H1 (cell line): Measurements from ENCODE around the gene SCD. TPM values are rescaled to one million over a fixed set of nuclear protein-coding genes. Genes with fewer than 3 reads are reported as not detected.
A peak's percentile ranks its signal among the peaks of the same experiment; 100 is the strongest.

ENCODE experiments used
- CTCF ChIA-PET: fragments of 300-600 bp; sonication (Branson Sonifier 250); formaldehyde crosslinking; loops from one replicate; lab custom pipeline; 2021; ENCODE audit not compliant: partially characterized antibody; lab: Charles Lee
- POLR2A ChIA-PET: fragments of 300-600 bp; sonication (Branson Sonifier 250); formaldehyde crosslinking; loops from one replicate; lab custom pipeline; 2021; ENCODE audit warnings: inconsistent platforms; ENCODE audit not compliant: partially characterized antibody; lab: Charles Lee
- DNase-seq, 2 experiments: peaks; one replicate each; pipeline versions ENCODE4 v3.0.0 to v3.0.0-alpha.2; 2010 to 2022; ENCODE audit warnings: low spot score in 2 of 2, low read depth in 1 of 2, mixed read lengths in 1 of 2
- FAIRE-seq: peaks from 2 replicates; lab custom pipeline; 2011; peaks lifted over from hg19 to GRCh38; lab: Jason Lieb, UNC
- H2AFZ ChIP-seq: 2 replicates; pipeline ENCODE4 v1.8.1; 2012; ENCODE audit warnings: low read length, inconsistent platforms
- H2AK5ac ChIP-seq: 2 replicates; pipeline ENCODE4 v1.6.1; 2013; ENCODE audit warnings: low read depth, low read length
- H2BK120ac ChIP-seq: replicated peaks from 2 replicates; pipeline ENCODE3; 2013; ENCODE audit warnings: low read depth, low read length, inconsistent platforms
- H2BK12ac ChIP-seq: 2 replicates; pipeline ENCODE4 v1.6.1; 2013; ENCODE audit warnings: low read depth, low read length
- H2BK15ac ChIP-seq: 2 replicates; pipeline ENCODE4 v1.6.1; 2013; ENCODE audit warnings: low read length
- H2BK20ac ChIP-seq: 2 replicates; pipeline ENCODE4 v1.6.1; 2013; ENCODE audit warnings: low read length
- H2BK5ac ChIP-seq: 2 replicates; pipeline ENCODE4 v1.6.1; 2013; ENCODE audit warnings: low read depth, low read length
- H3K14ac ChIP-seq: 2 replicates; pipeline ENCODE4 v1.6.1; 2013; ENCODE audit warnings: inconsistent platforms; ENCODE audit not compliant: insufficient read length
- H3K18ac ChIP-seq: 2 replicates; pipeline ENCODE4 v1.6.1; 2013; ENCODE audit warnings: low read length; ENCODE audit errors: extremely low read depth
- H3K23ac ChIP-seq: 2 replicates; pipeline ENCODE4 v1.6.1; 2013; ENCODE audit warnings: inconsistent platforms; ENCODE audit not compliant: insufficient read length
- H3K23me2 ChIP-seq: 2 replicates; pipeline ENCODE4 v1.6.1; 2013; ENCODE audit warnings: low read depth, low read length
- H3K27ac ChIP-seq: 2 replicates; pipeline ENCODE4 v1.6.1; 2011; ENCODE audit warnings: low read depth, low read length, inconsistent platforms
- H3K27me3 ChIP-seq, 4 experiments: replicated peaks in 1 of 4; 1 replicate in 1 of 4; 2 replicates in 3 of 4; pipeline versions ENCODE4 v1.6.1 to v1.8.1; 2011 to 2013; ENCODE audit warnings: low read length in 3 of 4, mild to moderate bottlenecking in 3 of 4, inconsistent platforms in 2 of 4, mixed read lengths in 2 of 4, moderate library complexity in 1 of 4; ENCODE audit not compliant: control insufficient read depth in 3 of 4, insufficient read depth in 3 of 4; ENCODE audit errors: extremely low read depth in 1 of 4
- H3K36me3 ChIP-seq, 4 experiments: 2 replicates each; pipeline versions ENCODE4 v1.6.1 to v1.8.1; 2011 to 2013; ENCODE audit warnings: mild to moderate bottlenecking in 4 of 4, low read length in 3 of 4, moderate library complexity in 2 of 4, control low read depth in 1 of 4, inconsistent platforms in 1 of 4; ENCODE audit not compliant: insufficient read depth in 4 of 4, control insufficient read depth in 2 of 4
- H3K4ac ChIP-seq: replicated peaks from 2 replicates; pipeline ENCODE3; 2013; ENCODE audit warnings: low read length, low read depth, mixed read lengths, inconsistent platforms; ENCODE audit not compliant: insufficient read length
- H3K4me1 ChIP-seq, 4 experiments: replicated peaks in 1 of 4; 1 replicate in 1 of 4; 2 replicates in 3 of 4; pipeline versions ENCODE4 v1.6.1 to v1.8.1; 2011 to 2013; ENCODE audit warnings: low read length in 3 of 4, inconsistent platforms in 2 of 4, mixed read lengths in 1 of 4; ENCODE audit not compliant: insufficient read depth in 4 of 4, control insufficient read depth in 3 of 4
- H3K4me2 ChIP-seq, 2 experiments: 2 replicates each; pipeline versions ENCODE4 v1.6.1 to v1.8.1; 2011 to 2013; ENCODE audit warnings: low read depth in 2 of 2, low read length in 2 of 2, control low read depth in 1 of 2, inconsistent platforms in 1 of 2, mild to moderate bottlenecking in 1 of 2; ENCODE audit not compliant: insufficient read depth in 1 of 2
- H3K4me3 ChIP-seq, 4 experiments: fragments of 200-600, 300-600 bp in 1 of 4; sonication (generic), shearing (Covaris generic), sonication (Bioruptor Twin) in 1 of 4; 2 replicates each; pipeline versions ENCODE4 v1.5.1 to v1.8.1; 2011 to 2016; ENCODE audit warnings: low read length in 4 of 4, low read depth in 3 of 4, control low read depth in 2 of 4, inconsistent platforms in 2 of 4, mild to moderate bottlenecking in 2 of 4, mixed read lengths in 1 of 4, moderate library complexity in 1 of 4; ENCODE audit not compliant: insufficient read depth in 2 of 4; ENCODE audit errors: extremely low read depth in 1 of 4
- H3K56ac ChIP-seq: replicated peaks from 2 replicates; pipeline ENCODE3; 2013; ENCODE audit warnings: low read depth, mild to moderate bottlenecking, mixed read lengths, low read length, inconsistent platforms; ENCODE audit not compliant: insufficient read length
- H3K79me1 ChIP-seq: 2 replicates; pipeline ENCODE4 v1.6.1; 2013; ENCODE audit warnings: low read depth, low read length, control low read depth
- H3K79me2 ChIP-seq, 2 experiments: 2 replicates each; pipeline versions ENCODE4 v1.6.1 to v1.8.1; 2012 to 2013; ENCODE audit warnings: low read length in 2 of 2, mild to moderate bottlenecking in 2 of 2, inconsistent platforms in 1 of 2; ENCODE audit not compliant: insufficient read depth in 2 of 2, control insufficient read depth in 1 of 2
- H3K9ac ChIP-seq, 4 experiments: replicated peaks in 1 of 4; 1 replicate in 1 of 4; 2 replicates in 3 of 4; pipeline versions ENCODE4 v1.6.1 to v1.8.1; 2011 to 2013; ENCODE audit warnings: low read depth in 3 of 4, low read length in 3 of 4, control low read depth in 2 of 4, mild to moderate bottlenecking in 2 of 4, moderate library complexity in 2 of 4, inconsistent platforms in 1 of 4; ENCODE audit errors: extremely low read depth in 1 of 4
- H3K9me3 ChIP-seq, 2 experiments: 2 replicates each; pipeline versions ENCODE4 v1.6.1 to v1.8.1; 2012 to 2013; ENCODE audit warnings: mild to moderate bottlenecking in 2 of 2, moderate library complexity in 2 of 2, control low read depth in 1 of 2, inconsistent platforms in 1 of 2, low read depth in 1 of 2, low read length in 1 of 2, mixed read lengths in 1 of 2; ENCODE audit not compliant: insufficient read depth in 2 of 2
- H4K20me1 ChIP-seq, 2 experiments: replicated peaks in 1 of 2; 2 replicates each; pipeline versions ENCODE3 to v1.8.1; 2011 to 2013; ENCODE audit warnings: inconsistent platforms in 2 of 2, low read length in 2 of 2, mild to moderate bottlenecking in 1 of 2; ENCODE audit not compliant: insufficient read depth in 2 of 2, control insufficient read depth in 1 of 2
- H4K5ac ChIP-seq: 2 replicates; pipeline ENCODE4 v1.6.1; 2013; ENCODE audit warnings: low read length, low read depth, mixed read lengths, inconsistent platforms; ENCODE audit not compliant: insufficient read length
- H4K8ac ChIP-seq: 2 replicates; pipeline ENCODE4 v1.8.0; 2013; ENCODE audit warnings: mild to moderate bottlenecking, moderate library complexity, low read length, inconsistent platforms; ENCODE audit not compliant: insufficient read depth; ENCODE audit errors: extremely low read depth
- H4K91ac ChIP-seq: replicated peaks from 2 replicates; pipeline ENCODE3; 2013; ENCODE audit warnings: low read length, mixed read lengths, inconsistent platforms; ENCODE audit not compliant: insufficient read length
- ASH2L ChIP-seq: fragments of 200-600, 300-600 bp; sonication (generic); IDR thresholded peaks from one replicate; pipeline ENCODE4 v1.7.1; 2017; ENCODE audit warnings: low read length
- BCL11A ChIP-seq, 2 experiments: IDR thresholded peaks; one replicate each; pipeline ENCODE4 v1.6.1; 2011; ENCODE audit warnings: low read depth in 2 of 2, low read length in 2 of 2, mild to moderate bottlenecking in 2 of 2
- CBX8 ChIP-seq: fragments of 300-800, 300-1000 bp; sonication (generic); IDR thresholded peaks from 2 replicates; pipeline ENCODE4 v1.7.1; 2016; ENCODE audit warnings: low read depth, low read length, borderline replicate concordance
- KDM1A ChIP-seq: fragments of 200-600, 300-600 bp; sonication (generic); IDR thresholded peaks from 2 replicates; pipeline ENCODE4 v1.7.1; 2016; ENCODE audit warnings: mild to moderate bottlenecking, low read length, borderline replicate concordance
- NRF1 ChIP-seq: IDR thresholded peaks from 2 replicates; pipeline ENCODE4 v1.6.1; 2011; ENCODE audit warnings: mild to moderate bottlenecking, low read depth, low read length, improper control_type of control experiment
- PHF8 ChIP-seq: fragments of 200-600 bp; sonication (generic); conservative IDR thresholded peaks from 2 replicates; pipeline ENCODE4 v1.7.1; 2012; ENCODE audit warnings: low read depth, mild to moderate bottlenecking, inconsistent platforms, low read length, moderate library complexity
- POU5F1 ChIP-seq: IDR thresholded peaks from 2 replicates; pipeline ENCODE4 v1.6.1; 2011; ENCODE audit warnings: low read depth, mild to moderate bottlenecking, low read length, moderate library complexity
- RBBP5 ChIP-seq: IDR thresholded peaks from 2 replicates; pipeline ENCODE4 v1.7.1; 2012; ENCODE audit warnings: low read depth, mild to moderate bottlenecking, inconsistent platforms, low read length, moderate library complexity, borderline replicate concordance
- SUZ12 ChIP-seq: fragments of 200-600 bp; sonication (generic); IDR thresholded peaks from 2 replicates; pipeline ENCODE4 v1.6.1; 2012; ENCODE audit warnings: mild to moderate bottlenecking, inconsistent platforms, low read length, moderate library complexity, mixed read lengths
- WGBS, 2 experiments: shearing (Covaris generic) in 1 of 2; methylation state at CpG; one replicate each; pipeline versions ENCODE4 v1.1.6 to v1.1.7; 2013 to 2015; ENCODE audit warnings: low lambda C conversion rate in 2 of 2, mixed read lengths in 2 of 2, inconsistent platforms in 1 of 2, low coverage in 1 of 2, missing lambda C conversion rate in 1 of 2; ENCODE audit not compliant: insufficient replicate concordance in 2 of 2, insufficient coverage in 1 of 2, insufficient read length in 1 of 2; ENCODE audit errors: extremely low coverage in 1 of 2, missing lambda C conversion rate in 1 of 2; 5-methylcytosine and 5-hydroxymethylcytosine counted together
- polyA plus RNA-seq, 7 experiments: library from polyadenylated mRNA; depleted of rRNA in 3 of 7; stranded (reverse) in 5 of 7; unstranded in 2 of 7; fragments of >200 nt in 5 of 7; fragments of 200-250 nt in 2 of 7; gene quantifications; 1 replicate in 5 of 7; 2 replicates in 1 of 7; 4 replicates in 1 of 7; pipeline versions ENCODE4 v1.2.1 to v1.2.3, GENCODE V29; 2011 to 2013; ENCODE audit warnings: missing spikeins in 2 of 7, mixed read lengths in 2 of 7
- total RNA-seq: library from RNA; stranded (reverse); fragmentation: NEBNext Ultra II Directional; extraction: Animal tissue kit (Norgen Biotek cat#: 25700); gene quantifications from 2 replicates; pipeline ENCODE4 v1.2.1, GENCODE V29; 2021

The SCD gene
- total and polyA plus RNA-seq, 2 of the 8 experiments (the other 6 are each of a cell fraction or from before 2014, with no cell fraction given), result 397 to 621 TPM

DNA sequence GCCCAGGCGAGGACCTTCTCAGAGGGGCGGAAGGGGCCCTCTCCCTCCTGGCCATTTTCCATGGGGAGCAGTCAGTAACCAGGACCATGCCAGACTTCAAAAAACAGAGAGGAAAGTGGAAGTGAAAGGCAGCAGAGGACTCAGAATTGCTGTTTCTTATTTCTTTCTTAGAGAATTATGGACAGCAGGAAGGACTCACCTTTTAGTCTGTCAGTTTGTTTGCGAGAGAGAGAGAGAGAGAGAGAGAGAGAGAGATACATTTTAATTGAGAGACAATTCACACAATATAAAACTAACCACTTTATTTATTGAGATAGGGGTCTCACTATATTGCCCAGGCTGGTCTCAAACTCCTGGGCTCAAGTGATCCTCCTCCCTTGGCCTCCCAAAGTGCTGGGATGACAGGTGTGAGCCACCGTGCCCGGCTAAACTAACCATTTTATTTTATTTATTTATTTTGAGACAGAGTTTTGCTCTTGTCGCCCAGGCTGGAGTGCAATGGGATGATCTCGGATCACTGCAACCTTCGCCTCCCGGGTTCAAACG is 24.5 kb downstream of the SCD start:
- peak overlapping the region; percentile 29 for H2BK12ac ChIP-seq
- no peak for FAIRE-seq
- peaks cover 8 to 25% (median 9%) of the 10 kb centered on the region in 4 experiments for H3K4me1 ChIP-seq
- H3K36me3 ChIP-seq, result no peaks in the 10 kb centered on the region
- peak; percentile 55 for TF ChIP-seq ASH2L
- no peak for TF ChIP-seq NRF1
- no peak for TF ChIP-seq SUZ12
- no peak for TF ChIP-seq PHF8
- TF ChIP-seq CBX8, result no peak
- no peak for TF ChIP-seq POU5F1
- TF ChIP-seq RBBP5, result 0 out of 2 replicates have a peak, but pooled peaks have one; percentile 19
- no peak for TF ChIP-seq KDM1A
- TF ChIP-seq BCL11A (IDR thresholded peaks at IDR 0.05; ENCODE audit: low read depth in 2 of 2, low read length in 2 of 2), result no peak
- H3K27me3 ChIP-seq, result no peaks in the 10 kb centered on the region
- DNase-seq, result no peak
- peaks cover 10% of the 10 kb centered on the region for H3K23me2 ChIP-seq
- no peaks in the 10 kb centered on the region for H3K79me1 ChIP-seq
- 79% methylated on average over 9 of the region's 10 CpGs; no CpG with 5 or more reads in 1 of the 2 experiments for WGBS, 2 experiments
- peaks cover 0 to 17% of the 10 kb centered on the region in 2 experiments; a peak in 2 of 4 replicates for H3K79me2 ChIP-seq
- ChIA-PET POLR2A (interaction anchor here (0.7 to 2.5 kb wide), 9 partner anchors 13 to 144 kb away, joined by 3 to 50 read pairs (median 4); partner anchors contain the start of gene SCD), CTCF (interaction anchor here (1.0 to 2.2 kb wide), 7 partner anchors 12 to 31 kb away, joined by 3 to 7 read pairs (median 5); partner anchors contain the start of gene SCD)
- H3K14ac ChIP-seq, result no peak overlapping the region
- H2AFZ ChIP-seq, result no peak overlapping the region
- H2BK15ac ChIP-seq, result no peak overlapping the region
- H3K27ac ChIP-seq, result 0 out of 2 replicates have a peak overlapping the region, but pooled peaks have one; percentile 0
- no peak overlapping the region for H4K8ac ChIP-seq
- peak overlapping the region; percentile 81; the same call in 1 of the 2 replicates for H3K18ac ChIP-seq
- H4K91ac ChIP-seq, result no peak overlapping the region
- H4K20me1 ChIP-seq, result no peaks in the 10 kb centered on the region
- peak overlapping the region in 1 of 4 experiments; percentile 20; a peak in 3 of 8 replicates for H3K4me3 ChIP-seq
- no peak overlapping the region for H2BK120ac ChIP-seq
- peak overlapping the region; percentile 32 to 60 for H3K4me2 ChIP-seq
- H2BK20ac ChIP-seq, result peak overlapping the region; percentile 5; the same call in 1 of the 2 replicates
- no peak overlapping the region for H3K23ac ChIP-seq
- peak overlapping the region; percentile 14; the same call in 1 of the 2 replicates for H2BK5ac ChIP-seq
- no peaks in the 10 kb centered on the region for H3K9me3 ChIP-seq
- H3K4ac ChIP-seq, result no peak overlapping the region
- H2AK5ac ChIP-seq, result no peak overlapping the region
- H4K5ac ChIP-seq, result no peak overlapping the region
- H3K9ac ChIP-seq, result no peak overlapping the region
- H3K56ac ChIP-seq, result no peak overlapping the region
